Activated naive CD4-positive, alpha-beta T cell treated with anti-CD3 and anti-CD28 coated beads, Interleukin-2, amount 50 U/mL, for 72 hours (primary cell): ENCODE data around the gene IYD. TPM values are rescaled to one million over a fixed set of nuclear protein-coding genes. Genes with fewer than 3 reads are reported as not detected.
"Not testable (repeated sequence)": the region's sequence is repeated elsewhere in the genome, so short reads cannot be mapped to it uniquely, and the experiment has no call there.

ENCODE experiments used
- ATAC-seq, 2 donors: fragments of 150-1000 bp; cut with Tn5 transposase; 2 replicates each; pipeline ENCODE4 v1.10.0; 2021; ENCODE audit warnings: mild to moderate bottlenecking in 2 of 2, moderate library complexity in 2 of 2
- DNase-seq, 2 donors: peaks; one replicate each; pipeline ENCODE4 v3.0.0; 2021 to 2022; ENCODE audit warnings: low spot score in 2 of 2
- H3K27ac Mint-ChIP-seq, 2 donors: one replicate each; pipeline ENCODE4 v1.8.0; 2022; ENCODE audit warnings: mild to moderate bottlenecking in 2 of 2, mixed read lengths in 2 of 2
- H3K36me3 Mint-ChIP-seq, 2 donors: one replicate each; pipeline ENCODE4 v1.8.0; 2022; ENCODE audit warnings: mixed read lengths in 2 of 2
- H3K9me3 Mint-ChIP-seq, 2 donors: one replicate each; pipeline ENCODE4 v1.8.0; 2022; ENCODE audit warnings: mixed read lengths in 2 of 2
- total RNA-seq, 2 donors: library from RNA; stranded (reverse); gene quantifications; one replicate each; pipeline ENCODE4 v1.2.3, GENCODE V29; 2022

The IYD gene
- total RNA-seq, 2 donors from 2014 or later: not detected

GRCh38 chr6:150374346-150374745 lies 5.5 kb downstream of the IYD start:
- not testable (repeated sequence) for H3K36me3 Mint-ChIP-seq, DNase-seq, H3K9me3 Mint-ChIP-seq, H3K27ac Mint-ChIP-seq
- ATAC-seq: peak in 1 of 2 donors; percentile 18

DNA sequence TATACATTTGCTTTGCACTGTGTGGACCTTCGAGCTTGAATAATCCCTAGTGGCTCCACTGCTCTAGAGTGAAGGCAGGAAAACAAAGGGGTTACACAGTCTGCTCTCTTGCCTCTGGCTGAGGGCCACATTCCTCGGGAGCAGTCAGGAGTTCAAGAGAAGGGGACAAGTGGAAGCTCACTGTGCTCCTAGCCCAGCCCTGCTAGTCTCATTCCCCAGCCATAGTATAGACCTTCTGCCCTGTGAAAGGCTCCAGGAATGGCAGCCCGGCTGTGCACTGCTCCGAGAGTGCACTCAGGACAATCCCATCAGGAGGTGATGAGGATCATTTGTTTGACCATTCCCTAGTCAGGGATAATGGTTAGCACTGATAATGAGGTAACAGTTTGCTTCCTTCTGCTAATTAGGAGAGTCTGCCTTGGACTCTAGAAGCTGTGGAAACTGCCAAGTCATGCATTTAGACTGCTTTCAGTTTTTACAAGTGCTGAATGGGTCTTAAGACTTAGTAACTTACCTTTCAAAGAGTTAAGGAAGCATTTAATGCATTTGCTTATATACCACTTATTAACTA lies 8.5 kb downstream of the IYD start:
- DNase-seq (no peak), ATAC-seq (no peak)
- H3K9me3 Mint-ChIP-seq: no peaks in the 10 kb centered on the region
- no peak overlapping the region for H3K27ac Mint-ChIP-seq
- H3K36me3 Mint-ChIP-seq: no peaks in the 10 kb centered on the region

- ATAC-seq: no peak
Observed at GRCh38 chr6:150380256-150380655, 11.4 kb downstream of the IYD start.

GRCh38 chr6:150382171-150382570 lies 13.4 kb downstream of the IYD start:
- no peak for DNase-seq
- H3K9me3 Mint-ChIP-seq: no peaks in the 10 kb centered on the region
- ATAC-seq: no peak
- no peaks in the 10 kb centered on the region for H3K36me3 Mint-ChIP-seq
- H3K27ac Mint-ChIP-seq: no peak overlapping the region

More at GRCh38 chr6:150380256-150380655, 11.4 kb downstream of the IYD start:
- Mint-ChIP-seq H3K27ac (no peak overlapping the region), H3K36me3 (no peaks in the 10 kb centered on the region), H3K9me3 (no peaks in the 10 kb centered on the region)
- DNase-seq: no peak

GRCh38 chr6:150391414-150391813 lies 22.6 kb downstream of the IYD start:
- Mint-ChIP-seq H3K9me3 (no peaks in the 10 kb centered on the region), H3K27ac (no peak overlapping the region), H3K36me3 (no peaks in the 10 kb centered on the region)
- ATAC-seq (no peak), DNase-seq (no peak)

GRCh38 chr6:150391890-150392289 lies 23.1 kb downstream of the IYD start:
- no peak for ATAC-seq
- no peak for DNase-seq
- H3K27ac Mint-ChIP-seq: no peak overlapping the region
- H3K36me3 Mint-ChIP-seq: no peaks in the 10 kb centered on the region
- H3K9me3 Mint-ChIP-seq: no peaks in the 10 kb centered on the region

- Mint-ChIP-seq H3K27ac (no peak overlapping the region), H3K9me3 (no peaks in the 10 kb centered on the region)
- ATAC-seq: no peak
Observed at GRCh38 chr6:150392452-150393220, 23.8 kb downstream of the IYD start.

DNA sequence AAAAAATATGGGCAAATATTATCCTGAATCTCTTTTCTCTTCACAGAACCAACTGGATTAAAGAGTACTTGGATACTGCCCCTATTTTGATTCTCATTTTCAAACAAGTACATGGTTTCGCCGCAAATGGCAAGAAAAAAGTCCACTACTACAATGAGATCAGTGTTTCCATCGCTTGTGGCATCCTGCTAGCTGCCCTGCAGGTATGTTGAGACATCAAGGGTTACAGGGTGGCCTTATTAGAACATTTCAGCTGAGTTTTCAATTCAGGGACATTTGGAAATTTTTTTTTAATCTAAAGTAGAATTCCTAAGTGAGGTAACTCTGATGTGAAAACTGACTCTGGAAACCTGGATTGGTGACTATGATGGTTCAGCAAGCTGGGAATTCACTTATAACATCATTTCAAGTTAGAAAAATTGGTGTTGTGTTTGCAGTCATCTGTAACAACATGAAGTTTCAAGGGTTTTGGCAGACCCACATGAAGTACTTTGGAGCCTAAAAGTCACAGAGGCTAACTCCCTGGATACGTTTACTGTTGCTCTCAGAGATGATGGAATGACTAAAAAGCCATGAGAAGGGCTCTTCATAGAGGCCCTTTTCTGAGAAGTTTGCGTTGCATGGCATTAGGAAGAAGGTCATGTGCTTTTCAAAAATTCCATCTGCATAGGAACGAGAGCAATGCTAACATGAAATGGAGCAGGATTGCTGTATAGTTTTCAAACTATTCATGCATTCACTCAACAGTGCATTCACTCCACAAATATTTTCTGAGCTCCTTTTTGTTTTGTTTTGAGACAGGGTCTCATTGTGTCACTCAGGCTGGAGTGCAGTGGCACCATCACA lies 25.5 kb downstream of the IYD start:
- H3K9me3 Mint-ChIP-seq: no peaks in the 10 kb centered on the region
- H3K27ac Mint-ChIP-seq: no peak overlapping the region
- no peak for ATAC-seq
- no peak for DNase-seq
- no peaks in the 10 kb centered on the region for H3K36me3 Mint-ChIP-seq

More at GRCh38 chr6:150392452-150393220, 23.8 kb downstream of the IYD start:
- DNase-seq: no peak
- no peaks in the 10 kb centered on the region for H3K36me3 Mint-ChIP-seq

- ATAC-seq (no peak), DNase-seq (no peak)
- no peak overlapping the region for H3K27ac Mint-ChIP-seq
- H3K36me3 Mint-ChIP-seq: no peaks in the 10 kb centered on the region
- H3K9me3 Mint-ChIP-seq: no peaks in the 10 kb centered on the region
Observed at GRCh38 chr6:150394899-150395295, 26.1 kb downstream of the IYD start.

DNA sequence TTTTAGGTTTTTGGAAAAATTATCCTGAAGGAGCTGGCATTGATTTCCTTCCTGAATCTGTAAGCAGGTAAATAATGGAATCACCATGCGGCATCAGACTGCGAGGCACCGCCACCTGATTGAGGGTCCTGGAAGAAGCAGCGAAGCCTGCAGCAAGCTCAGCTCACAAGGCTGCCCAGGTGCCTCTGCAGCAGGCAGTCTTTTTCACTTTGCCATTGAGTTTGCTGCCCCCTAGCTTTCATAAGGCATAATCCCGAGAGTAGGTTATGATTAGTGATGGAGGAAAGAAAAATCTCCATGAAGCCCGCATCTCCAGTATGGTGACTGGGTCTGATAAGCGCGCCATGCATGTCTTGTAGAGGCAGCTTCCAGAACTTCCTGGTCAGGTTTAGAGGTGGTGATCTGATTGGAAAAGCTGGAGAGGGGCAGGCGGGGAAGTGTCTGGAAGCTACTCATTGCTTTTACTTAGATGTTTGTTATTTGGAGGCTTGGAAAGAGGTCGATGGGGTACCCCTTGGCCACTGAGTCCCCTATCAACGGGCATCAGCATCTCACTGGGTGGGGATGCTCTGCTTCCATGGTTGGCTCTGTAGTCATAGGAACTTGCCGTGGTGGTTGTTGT lies 26.7 kb downstream of the IYD start:
- DNase-seq (peak in 1 of 2 donors; percentile 37), ATAC-seq (peak; percentile 46 to 67)
- H3K36me3 Mint-ChIP-seq: no peaks in the 10 kb centered on the region
- H3K9me3 Mint-ChIP-seq: no peaks in the 10 kb centered on the region
- no peak overlapping the region for H3K27ac Mint-ChIP-seq

- DNase-seq (no peak), ATAC-seq (no peak)
- Mint-ChIP-seq H3K36me3 (peaks cover 12 to 19% of the 10 kb centered on the region in 2 donors), H3K27ac (no peak overlapping the region), H3K9me3 (peaks cover 10 to 11% of the 10 kb centered on the region in 2 donors)
Observed at GRCh38 chr6:150403458-150404246, 34.8 kb downstream of the IYD start.

- Mint-ChIP-seq H3K36me3 (peaks cover 12 to 19% of the 10 kb centered on the region in 2 donors), H3K9me3 (peaks cover 10 to 11% of the 10 kb centered on the region in 2 donors), H3K27ac (no peak overlapping the region)
- ATAC-seq (no peak), DNase-seq (no peak)
Observed at GRCh38 chr6:150406948-150407347, 38.1 kb downstream of the IYD start.

DNA sequence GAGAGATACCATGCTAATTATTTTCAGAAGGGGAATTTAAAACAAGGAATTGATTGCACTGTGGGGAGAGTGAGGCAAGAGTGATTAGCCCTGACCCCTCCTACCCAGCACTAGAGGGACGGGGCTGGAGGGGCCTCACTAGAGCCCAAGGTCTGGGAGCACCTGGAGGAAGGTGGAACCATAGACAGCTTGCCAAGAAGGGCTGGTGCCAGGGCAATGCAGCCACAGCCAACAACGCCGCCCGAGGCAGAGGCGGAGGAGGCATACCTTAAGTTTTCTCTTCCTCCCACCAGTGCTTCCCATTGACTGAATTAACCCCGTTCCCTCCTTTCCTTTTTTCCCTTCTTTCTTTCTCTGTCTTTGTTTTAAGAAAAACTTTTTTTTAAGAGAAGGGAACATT lies 40.0 kb downstream of the IYD start:
- no peak for ATAC-seq
- DNase-seq: no peak
- no peak overlapping the region for H3K27ac Mint-ChIP-seq
- peaks cover 10 to 11% of the 10 kb centered on the region in 2 donors for H3K9me3 Mint-ChIP-seq
- peaks cover 12 to 19% of the 10 kb centered on the region in 2 donors for H3K36me3 Mint-ChIP-seq

DNA sequence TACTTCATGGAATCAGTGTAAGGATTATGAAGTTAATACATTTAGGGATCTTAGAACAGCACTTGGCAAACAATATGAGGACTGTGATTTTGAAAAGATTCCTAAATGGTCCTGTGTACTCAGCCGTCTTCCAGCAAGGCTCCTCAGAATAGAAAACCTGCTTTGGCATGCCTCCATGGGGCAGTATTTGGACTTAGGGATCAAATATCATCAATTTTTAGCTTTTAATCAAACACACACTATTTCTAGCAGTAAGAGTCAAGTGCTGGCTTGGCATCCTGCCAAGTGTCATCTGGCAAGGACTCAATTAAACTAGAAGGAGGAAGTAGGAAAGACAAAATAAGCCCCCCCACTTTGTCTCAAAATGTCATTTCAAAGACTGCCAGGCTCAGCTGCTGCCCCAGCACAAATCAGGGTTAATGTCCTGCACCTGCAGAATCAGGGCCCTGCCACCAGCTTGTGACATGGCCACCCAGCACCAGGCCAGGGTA lies 40.8 kb downstream of the IYD start:
- Mint-ChIP-seq H3K27ac (no peak overlapping the region), H3K9me3 (peaks cover 10 to 11% of the 10 kb centered on the region in 2 donors), H3K36me3 (peaks cover 12 to 19% of the 10 kb centered on the region in 2 donors)
- DNase-seq (no peak), ATAC-seq (no peak)

- peaks cover 7% of the 10 kb centered on the region in 2 donors for H3K9me3 Mint-ChIP-seq
- peak overlapping the region in 1 of 2 donors; percentile 15 for H3K27ac Mint-ChIP-seq
- peaks cover 6 to 16% of the 10 kb centered on the region in 2 donors for H3K36me3 Mint-ChIP-seq
- no peak for DNase-seq
- no peak for ATAC-seq
Observed at GRCh38 chr6:150410399-150410798, 41.6 kb downstream of the IYD start.

DNA sequence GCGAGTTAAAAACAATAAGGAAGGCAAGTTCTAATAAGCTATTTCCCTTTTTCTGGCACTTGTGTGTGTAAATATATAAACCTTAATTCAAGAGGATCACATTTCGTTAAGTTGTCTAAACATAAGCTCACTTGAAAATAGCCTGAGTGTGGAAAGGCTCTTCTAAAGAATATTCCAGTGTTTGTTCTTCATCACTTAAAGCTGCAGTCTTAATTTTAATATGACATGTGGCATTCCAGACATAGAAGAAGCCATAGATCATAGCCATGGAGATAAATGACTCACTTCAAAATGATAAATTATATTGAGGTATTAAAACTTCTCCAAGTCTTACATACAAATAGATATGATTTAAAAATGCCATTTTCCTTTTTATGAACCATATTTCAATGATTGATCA lies 42.1 kb downstream of the IYD start:
- ATAC-seq (no peak), DNase-seq (no peak)
- peaks cover 1 to 12% of the 10 kb centered on the region in 2 donors for H3K36me3 Mint-ChIP-seq
- H3K9me3 Mint-ChIP-seq: peaks cover 2% of the 10 kb centered on the region in 2 donors
- H3K27ac Mint-ChIP-seq: no peak overlapping the region
